Activated CD8-positive, alpha-beta memory T cell treated with anti-CD3 and anti-CD28 coated beads, Interleukin-2, amount 50 U/mL, for 1 hour (primary cell): Measurements from ENCODE around the gene ETFBKMT.
"Not testable (repeated sequence)": the region's sequence is repeated elsewhere in the genome, so short reads cannot be mapped to it uniquely, and the experiment has no call there.

ENCODE experiments used
- DNase-seq: peaks from one replicate; pipeline ENCODE4 v3.0.0-alpha.2; 2020; ENCODE audit errors: extremely low read depth

Gene ETFBKMT

DNA sequence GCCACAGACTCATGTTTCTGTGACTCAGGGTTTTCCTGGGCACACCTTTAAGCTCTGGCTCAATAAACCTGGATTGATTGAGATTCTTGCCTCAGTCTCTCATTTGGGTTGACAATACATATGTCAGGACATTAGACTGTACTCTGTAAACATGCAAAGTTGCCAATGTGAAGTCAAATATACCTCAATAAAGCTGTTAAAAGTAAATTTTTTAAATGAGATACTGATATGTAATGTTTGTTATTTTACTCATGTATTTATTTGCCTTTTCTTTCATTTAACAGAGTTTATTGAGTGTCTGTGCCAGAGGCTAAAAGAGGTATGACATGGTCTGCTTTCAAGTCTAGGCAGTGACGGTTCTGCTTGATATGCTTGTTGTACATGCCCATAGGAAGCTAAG lies 3.7 kb upstream of the ETFBKMT start:
- DNase-seq = no peak

DNA sequence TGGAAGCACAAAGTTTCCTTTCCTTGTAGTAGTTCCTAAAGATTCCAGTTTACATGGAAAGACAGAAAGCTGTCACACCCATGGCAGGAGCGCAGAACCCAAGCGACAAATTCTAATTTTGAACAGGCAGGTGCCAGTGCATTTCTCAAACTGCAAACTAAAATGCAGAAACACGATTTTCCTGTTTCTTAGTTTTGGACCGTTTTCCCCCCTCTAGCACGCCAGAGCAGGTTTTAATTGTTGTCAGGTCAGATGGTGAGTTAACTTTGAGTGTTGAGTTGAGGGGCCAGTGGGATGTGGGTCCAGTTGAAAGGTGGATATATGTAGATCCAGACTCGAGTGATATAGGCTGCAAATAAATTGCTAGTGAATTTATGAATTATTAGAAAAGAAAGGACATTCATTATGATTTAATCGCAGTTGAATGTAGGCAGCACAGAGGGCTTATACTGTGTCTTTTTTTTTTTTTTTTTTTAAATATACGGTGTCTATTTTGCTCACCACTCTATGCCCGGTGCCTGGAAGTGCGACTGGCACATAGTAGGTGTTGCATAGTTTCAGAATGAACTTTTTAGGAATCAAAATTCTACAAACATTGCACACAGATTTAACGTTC lies 909 bp upstream of the ETFBKMT start:
- DNase-seq = no peak

DNA sequence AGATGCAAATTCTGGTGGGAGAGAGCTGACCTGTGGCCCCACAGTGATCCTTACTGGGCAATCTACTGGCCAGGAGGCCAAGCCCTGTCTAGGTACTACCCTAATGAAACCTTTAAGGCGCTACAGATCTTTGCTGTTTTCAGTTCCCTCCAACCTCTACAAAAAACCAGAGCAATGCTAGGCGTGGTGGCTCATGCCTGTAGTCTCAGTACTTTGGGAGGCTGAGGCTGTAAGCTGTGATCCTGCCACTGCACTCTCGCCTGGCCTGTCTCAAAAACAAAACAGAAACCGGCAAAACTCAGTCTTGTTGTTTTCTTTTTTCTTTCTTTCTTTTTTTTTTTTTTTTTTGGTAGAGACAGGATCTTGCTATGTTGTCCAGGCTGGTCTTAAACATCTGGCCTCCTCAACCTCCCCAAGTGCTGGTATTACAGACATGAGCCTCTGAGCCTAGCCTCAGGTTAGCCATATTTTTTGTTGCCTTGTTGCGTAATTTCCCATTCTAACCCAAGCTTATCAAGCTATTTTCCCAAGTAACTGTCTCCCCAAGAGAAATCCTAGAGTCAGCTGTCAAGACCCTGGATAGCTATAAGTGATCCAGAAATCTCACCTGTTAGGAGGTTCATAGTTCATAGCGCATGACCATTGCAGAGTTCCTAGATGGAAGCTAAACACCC lies 2.8 kb downstream of the ETFBKMT start:
- no peak for DNase-seq

DNA sequence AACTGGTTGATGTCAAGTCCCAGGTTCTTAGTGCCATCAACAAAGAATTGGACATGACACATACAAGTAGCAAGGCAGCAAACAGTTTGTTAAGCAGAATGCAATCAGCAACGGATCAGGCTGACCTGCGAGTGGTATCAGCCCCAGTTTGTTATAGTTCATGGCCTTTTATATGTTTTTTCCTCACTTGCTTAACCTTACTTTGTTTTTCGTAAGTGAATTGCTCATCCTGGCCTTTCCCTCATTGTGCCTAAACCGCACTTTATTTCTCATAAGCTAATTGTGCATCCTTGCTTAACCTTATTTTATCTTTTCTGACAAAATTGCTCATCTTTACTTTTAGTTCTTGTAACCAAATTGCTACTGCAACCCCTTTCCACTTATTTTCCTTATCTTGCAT lies 4.1 kb downstream of the ETFBKMT start:
- DNase-seq = no peak

DNA sequence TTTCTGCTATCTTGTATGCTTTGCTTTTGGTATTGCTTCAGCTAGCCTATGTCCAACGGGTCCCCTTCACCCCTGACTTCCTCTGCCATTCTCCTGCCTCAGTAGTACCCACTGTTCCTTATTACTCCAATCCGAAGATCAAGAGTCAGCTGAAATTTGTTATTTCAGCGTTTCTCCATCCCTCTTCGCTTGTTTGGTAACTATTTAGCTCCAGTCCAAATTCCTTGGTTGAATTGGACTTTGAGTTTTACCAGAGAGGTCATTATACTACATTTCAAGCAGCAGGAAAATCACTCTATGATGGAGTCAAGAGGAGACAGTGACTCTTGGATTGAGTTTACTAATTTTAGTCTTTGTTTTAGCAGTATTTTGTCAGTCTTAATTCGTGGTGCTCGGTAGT lies 4.5 kb downstream of the ETFBKMT start:
- no peak for DNase-seq

DNA sequence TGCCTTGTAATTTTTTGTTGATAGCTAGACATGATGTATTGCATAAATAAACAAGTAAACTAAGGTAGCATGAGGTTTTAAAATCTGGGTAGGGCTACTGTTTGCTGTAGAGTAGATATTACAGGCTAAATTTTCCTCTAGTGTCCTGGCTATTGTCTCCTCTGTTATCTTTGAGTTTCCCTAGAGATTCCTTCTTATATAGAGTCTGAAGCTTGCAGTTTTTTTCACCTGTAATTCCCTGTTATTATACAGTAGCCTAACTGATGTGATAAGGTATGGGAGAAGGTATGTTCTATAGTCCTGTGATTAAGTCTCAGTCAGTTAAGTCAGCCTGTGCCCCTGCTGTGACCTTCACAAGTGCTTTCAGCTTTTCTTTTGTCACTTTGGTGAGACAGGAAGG lies 9.5 kb downstream of the ETFBKMT start:
- no peak for DNase-seq

DNA sequence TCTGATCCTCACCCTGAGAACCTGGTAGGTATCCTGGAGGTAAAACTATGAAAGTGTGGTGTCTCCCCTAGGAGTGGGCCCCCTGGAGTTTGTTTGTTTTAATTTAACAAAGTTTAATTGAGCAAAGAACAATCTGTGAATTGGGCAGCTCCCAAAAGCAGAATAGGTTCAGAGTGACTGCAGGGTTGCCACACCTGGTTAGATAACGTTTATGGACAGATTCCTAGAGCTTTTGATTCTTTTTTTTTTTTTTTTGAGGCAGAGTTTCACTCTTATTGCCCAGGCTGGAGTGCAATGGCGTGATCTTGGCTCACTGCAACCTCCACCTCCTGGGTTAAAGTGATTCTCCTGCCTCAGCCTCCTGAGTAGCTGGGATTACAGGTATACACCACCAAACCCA lies 10.1 kb downstream of the ETFBKMT start:
- not testable (repeated sequence) for DNase-seq

DNA sequence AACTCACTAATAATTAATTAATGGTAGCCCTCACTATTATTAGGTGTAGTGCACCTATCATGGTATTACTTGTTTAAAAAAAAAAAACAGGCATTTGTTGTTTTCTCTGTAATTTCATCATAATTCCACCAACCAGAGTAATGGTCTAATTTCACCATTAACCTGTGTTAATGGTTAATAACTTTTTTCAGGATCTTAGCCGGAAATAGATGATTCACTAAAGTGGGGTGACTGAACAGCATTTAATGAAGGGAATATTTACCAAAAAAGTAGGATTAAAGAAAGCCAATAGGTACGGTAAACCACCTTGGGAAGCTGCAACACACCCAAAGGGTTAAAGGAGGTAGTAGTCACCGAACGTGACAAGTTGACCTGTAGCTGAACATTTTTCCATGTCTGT lies 13.0 kb downstream of the ETFBKMT start:
- DNase-seq = no peak

DNA sequence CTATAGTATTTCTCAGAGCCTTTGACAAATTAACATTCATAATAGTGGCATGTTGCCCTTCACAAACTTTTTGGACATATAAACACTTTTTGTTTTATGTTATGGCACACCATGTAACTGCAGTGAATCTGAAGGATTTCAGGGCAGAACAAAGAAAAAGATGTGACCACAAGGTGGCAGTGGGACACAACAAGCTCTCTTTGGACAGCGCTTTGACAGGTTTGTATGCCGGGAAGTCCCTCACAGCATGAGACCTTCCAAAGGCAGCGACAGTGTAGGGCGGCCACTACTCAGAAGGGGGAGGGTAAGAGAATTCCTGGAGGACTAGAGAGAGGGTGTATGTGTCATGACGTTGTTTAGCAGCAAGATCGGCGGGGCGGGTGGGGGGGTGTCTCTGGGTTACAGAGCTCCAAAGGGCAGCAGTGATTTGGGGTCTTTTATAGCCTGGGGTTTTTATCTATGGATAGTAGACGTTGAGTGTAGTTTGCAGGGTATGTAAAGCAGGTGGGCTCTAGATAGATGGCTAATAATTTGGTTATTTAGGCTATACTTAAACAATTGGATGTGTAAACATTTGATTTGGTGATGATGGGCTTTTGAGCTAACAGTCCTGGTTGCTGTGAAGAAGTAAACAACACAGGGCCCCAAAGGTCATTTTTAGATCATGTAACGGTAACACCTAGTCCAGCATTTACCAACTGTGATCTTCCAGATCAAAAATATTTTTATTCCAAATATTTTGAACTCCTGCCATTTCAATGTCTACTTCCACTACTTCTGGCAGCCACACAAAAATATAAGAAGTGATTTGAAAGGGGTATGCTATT lies 22.9 kb downstream of the ETFBKMT start:
- peak; percentile 30 for DNase-seq

DNA sequence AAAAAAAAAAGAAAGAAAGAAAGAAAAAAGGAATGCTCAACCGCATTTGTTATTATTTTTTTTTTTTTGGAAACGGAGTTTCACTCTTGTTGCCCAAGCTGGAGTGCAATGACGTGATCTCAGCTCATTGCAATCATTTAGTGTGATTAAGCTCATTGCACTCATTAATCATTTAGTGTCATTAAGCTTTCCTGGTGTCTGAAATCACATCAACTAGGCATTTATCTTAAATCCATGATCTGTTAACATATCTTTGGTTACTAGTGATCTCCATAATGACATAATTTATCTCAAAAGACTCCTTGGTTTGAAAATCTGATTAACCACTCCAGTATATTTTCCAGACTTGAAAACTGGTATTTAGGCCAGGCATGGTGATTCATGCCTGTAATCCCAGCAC lies 26.3 kb downstream of the ETFBKMT start:
- DNase-seq = no peak

DNA sequence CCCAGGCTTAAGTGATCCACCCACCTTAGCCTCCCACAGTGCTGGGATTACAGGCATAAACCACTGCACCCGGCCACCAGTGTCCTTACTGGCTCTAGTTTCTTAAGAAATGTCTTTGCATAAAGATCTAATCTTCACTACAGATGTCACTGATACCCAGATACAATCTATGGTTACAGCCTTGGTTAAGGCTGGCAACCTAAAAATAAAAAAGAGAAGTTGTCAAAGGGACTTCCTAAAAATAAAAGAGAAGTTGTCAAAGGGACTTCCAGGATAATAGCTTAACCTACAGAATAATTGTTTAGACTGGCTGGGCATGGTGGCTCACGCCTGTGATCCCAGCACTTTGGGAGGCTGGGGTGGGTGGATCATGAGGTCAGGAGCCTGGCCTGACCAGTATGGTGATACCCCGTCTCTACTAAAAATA lies 27.6 kb downstream of the ETFBKMT start:
- DNase-seq = no peak

DNA sequence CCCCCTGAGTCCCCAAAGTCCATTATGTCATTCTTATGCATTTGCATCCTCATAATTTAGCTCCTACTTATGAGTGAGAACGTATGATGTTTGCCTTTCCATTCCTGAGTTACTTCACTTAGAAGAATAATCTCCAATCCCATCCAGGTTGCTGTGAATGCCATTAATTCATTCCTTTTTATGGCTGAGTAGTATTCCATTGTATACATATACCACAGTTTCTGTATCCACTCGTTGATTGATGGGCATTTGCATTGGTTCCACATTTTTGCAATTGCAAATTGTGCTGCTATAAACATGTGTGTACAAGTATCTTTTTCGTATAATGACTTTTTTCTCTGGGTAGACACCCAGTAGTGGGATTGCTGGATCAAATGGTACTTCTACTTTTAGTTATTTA lies 30.4 kb downstream of the ETFBKMT start:
- DNase-seq = not testable (repeated sequence)

DNA sequence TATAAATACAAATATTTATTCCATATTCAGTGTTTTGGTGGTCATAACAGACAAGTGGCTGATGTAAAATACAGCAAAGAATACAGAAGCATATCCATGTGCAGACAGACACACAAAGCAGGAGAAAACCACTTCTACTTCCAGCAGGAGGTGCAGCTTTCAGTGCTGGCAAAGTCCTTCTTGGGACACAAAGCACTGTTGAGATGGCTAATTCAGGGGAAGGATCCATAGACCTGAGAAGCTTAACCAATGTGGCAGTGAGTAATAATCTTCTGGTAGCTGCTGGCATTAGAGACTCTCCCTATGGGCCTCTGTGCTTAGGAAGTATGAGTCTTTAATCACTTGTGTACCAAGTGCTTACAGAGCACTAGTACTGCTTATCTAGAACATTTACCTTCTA lies 42.6 kb downstream of the ETFBKMT start:
- DNase-seq = no peak

DNA sequence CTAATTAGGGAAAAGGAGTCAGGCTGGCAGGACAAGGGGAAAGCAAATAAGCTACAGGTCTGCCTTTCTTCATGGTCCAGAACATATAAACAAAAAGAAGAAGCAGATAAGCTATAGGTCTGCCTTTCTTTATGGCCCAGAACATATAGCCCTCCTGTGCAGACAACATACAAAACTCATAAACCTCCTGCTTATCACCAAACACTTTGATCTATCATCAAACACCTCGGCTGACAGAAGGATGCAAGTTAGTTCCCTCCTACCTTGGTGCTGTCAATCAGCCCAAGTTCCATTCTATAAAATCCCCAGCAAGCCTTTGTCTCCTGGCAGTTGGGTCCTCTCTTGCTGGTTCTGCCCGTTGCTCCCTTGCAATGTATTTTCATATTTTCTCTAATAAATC lies 46.1 kb downstream of the ETFBKMT start:
- DNase-seq = no peak

DNA sequence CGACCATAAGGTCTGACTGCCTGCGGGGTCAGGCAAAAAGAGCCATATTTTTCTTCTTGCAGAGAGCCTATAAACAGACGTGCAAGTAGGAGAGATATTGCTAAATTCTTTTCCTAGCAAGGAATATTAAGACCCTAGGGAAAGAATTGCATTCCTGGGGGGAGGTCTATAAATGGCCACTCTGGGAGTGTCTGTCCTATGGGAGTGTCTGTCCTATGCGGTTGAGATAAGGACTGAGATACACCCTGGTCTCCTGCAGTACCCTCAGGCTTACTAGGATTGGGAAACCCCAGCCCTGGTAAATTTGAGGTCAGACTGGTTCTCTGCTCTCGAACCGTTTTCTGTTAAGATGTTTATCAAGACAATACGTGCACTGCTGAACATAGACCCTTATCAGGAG lies 48.6 kb downstream of the ETFBKMT start:
- DNase-seq = not testable (repeated sequence)

DNA sequence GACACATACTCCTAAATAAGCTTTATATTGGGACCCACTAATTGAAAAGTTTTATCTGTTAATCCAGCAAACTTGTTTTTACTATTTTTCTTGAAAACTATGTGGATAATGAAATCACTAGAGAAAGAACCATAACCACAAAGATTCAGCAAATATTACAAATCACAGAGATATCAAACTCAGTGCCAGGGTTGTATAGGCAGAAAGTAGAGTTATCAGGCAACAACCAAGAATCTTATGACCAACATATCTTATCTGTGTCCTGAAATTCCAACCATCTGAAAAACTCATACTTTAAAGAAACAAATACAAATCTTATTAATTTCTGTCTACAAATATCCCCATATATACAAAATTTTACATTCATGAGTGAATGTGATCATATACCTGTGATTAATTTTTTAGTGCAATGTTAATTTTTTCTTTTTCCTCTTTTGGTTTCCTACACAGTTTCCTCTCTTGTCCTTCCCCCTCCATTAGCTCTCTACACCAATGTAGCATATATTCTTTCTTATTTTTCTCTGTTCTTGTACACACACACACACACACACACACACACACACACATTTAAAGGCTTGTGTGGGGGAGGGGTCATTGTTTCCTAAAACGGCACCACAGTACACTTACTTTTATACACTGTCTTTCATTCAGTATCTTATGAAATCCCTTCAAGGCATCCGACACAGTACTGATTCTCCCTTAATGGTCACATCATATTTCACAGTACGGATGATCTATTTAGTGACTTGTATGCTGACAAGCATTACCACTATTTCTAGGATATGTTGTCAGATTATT lies 50.7 kb downstream of the ETFBKMT start:
- DNase-seq = no peak

DNA sequence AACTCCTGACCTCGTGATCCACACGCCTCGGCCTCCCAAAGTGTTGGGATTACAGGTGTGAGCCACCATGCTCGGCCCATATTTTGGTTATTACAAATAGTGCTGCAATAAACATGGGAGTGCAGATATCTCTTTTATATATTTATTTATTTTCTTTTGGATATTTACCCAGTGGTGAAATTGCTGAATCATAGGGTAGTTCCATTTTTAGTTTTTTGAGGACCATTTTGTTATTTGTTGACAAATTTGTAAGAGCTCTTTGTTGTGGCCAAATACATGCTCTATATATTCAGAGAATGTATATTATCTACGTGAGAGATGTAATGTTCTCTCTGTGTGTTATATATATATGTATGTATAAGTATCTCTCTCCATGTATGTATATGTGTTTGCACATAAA lies 53.4 kb downstream of the ETFBKMT start:
- no peak for DNase-seq

DNA sequence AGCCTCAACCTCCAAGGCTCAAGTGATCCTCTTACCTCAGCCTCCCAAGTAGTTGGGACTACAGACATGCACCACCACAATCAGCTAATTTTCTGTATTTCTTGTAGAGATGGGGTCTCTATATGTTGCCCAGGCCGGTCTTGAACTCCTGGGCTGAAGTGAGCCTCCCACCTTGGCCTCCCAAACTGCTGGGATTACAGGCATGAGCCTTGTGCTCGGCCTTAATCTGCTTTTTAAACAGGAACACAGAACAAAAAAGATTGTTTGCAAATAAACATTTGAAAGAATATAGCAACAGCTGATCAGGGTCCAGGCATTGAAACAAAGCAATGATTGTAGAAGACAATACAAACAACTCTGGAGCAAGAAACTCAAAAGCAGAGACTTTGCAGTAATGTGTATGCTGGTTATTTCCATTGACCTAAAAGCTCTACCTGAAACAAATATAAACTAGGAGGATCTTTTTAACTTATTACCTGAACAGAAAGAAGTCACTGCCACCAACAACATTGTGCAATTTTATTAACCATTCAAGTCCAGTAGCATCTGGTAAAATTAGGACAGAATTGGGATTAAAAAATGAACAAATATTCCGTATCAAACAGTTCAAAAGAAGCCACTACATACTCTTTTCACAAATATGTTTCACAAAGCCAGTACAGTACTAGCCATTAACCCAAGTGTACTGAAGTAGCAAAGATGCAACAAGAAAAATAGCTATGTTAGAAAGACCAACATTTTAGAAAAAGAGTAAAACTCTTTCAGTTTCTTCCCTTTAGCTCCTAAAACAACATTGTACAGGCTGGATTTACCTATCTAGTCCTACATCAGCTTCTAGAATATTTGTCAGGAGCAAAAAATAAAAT lies 55.2 kb downstream of the ETFBKMT start:
- no peak for DNase-seq

DNA sequence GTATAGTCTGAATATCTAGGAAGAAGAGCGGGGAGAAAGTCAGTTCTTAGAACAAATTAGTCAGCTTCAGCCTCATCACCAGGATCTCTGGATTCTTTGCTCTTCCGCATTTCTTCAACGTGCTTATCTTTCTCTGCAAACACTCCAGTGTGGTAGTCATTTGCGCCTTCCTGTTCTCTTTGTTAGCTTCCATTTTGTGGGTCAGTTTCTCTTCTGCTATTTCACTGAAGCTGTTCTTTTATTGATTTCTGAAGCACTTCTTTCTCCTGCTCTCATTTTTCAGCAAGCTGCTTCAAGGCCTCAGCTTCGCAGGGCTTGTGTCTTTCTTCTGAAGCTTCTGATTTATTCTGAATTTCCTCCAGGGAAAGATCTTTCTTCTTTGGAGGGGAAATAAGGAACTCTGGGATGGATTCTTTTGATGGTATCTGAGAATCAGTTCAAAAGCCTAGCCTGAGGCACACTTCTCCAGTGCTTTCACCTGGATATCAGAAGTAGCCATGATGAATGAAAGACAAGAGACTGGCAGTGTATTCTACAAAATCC lies 55.9 kb downstream of the ETFBKMT start:
- no peak for DNase-seq

DNA sequence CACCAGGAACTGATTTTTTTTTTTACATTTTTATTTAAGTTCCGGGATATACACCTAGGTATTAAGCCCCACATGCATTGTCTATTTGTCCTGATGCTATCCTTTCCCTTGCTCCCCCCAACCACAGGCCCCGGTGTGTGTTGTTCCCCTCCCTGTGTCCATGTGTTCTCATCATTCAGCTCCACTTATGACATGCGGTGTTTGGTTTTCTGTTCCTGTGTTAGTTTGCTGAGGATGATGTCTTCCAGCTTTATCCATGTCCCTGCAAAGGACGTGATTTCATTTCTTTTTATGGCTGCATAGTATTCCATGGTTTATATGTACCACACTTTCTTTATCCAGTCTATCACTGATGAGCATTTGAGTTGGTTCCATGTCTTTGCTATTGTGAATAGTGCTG lies 57.5 kb downstream of the ETFBKMT start:
- DNase-seq = not testable (repeated sequence)
